GM23338 (cell line): Measurements from ENCODE around the gene SPDYA. TPM values are rescaled to one million over a fixed set of nuclear protein-coding genes. Genes with fewer than 3 reads are reported as not detected.

Experiments
- ATAC-seq: fragments of 200-7000 bp; cut with Tn5 transposase; 3 replicates; pipeline ENCODE4 v1.9.1; 2020
- DNase-seq: peaks from one replicate; pipeline ENCODE4 v3.0.0-alpha.2; 2015; ENCODE audit warnings: low spot score
- H2AFZ ChIP-seq: fragments of 200-600 bp; sonication (generic); 2 replicates; pipeline ENCODE4 v1.8.0; 2016; ENCODE audit warnings: antibody characterized with exemption, mild to moderate bottlenecking, moderate library complexity
- H3F3A ChIP-seq: fragments of 200-600 bp; sonication (generic); replicated peaks from 2 replicates; pipeline ENCODE4 v1.8.0; 2017; ENCODE audit warnings: antibody characterized with exemption, mixed run types, low read depth
- H3K27ac ChIP-seq: fragments of 200-600 bp; sonication (generic); 2 replicates; pipeline ENCODE4 v1.6.1; 2016; ENCODE audit warnings: low read depth
- H3K27me3 ChIP-seq: fragments of 200-600 bp; sonication (generic); 2 replicates; pipeline ENCODE4 v1.8.0; 2016; ENCODE audit warnings: mild to moderate bottlenecking, mixed run types, moderate library complexity; ENCODE audit not compliant: insufficient read depth
- H3K36me3 ChIP-seq: fragments of 200-600 bp; sonication (generic); 2 replicates; pipeline ENCODE4 v1.8.0; 2016; ENCODE audit warnings: mild to moderate bottlenecking; ENCODE audit not compliant: insufficient read depth
- H3K4me1 ChIP-seq: fragments of 200-600 bp; sonication (generic); 2 replicates; pipeline ENCODE4 v1.8.0; 2016; ENCODE audit warnings: mild to moderate bottlenecking, moderate library complexity; ENCODE audit not compliant: insufficient read depth
- H3K4me2 ChIP-seq: fragments of 200-600 bp; sonication (generic); 2 replicates; pipeline ENCODE4 v1.7.1; 2017; ENCODE audit warnings: mixed run types
- H3K4me3 ChIP-seq: fragments of 200-600 bp; sonication (generic); 2 replicates; pipeline ENCODE4 v1.6.1; 2016; ENCODE audit warnings: mixed run types
- H3K79me2 ChIP-seq: fragments of 200-600 bp; sonication (generic); replicated peaks from 2 replicates; pipeline ENCODE4 v1.8.0; 2017; ENCODE audit warnings: mild to moderate bottlenecking; ENCODE audit not compliant: insufficient read depth
- H3K9me2 ChIP-seq: fragments of 200-600 bp; sonication (generic); 2 replicates; pipeline ENCODE4 v1.8.0; 2017; ENCODE audit not compliant: insufficient read depth
- H4K20me1 ChIP-seq: fragments of 200-600 bp; sonication (generic); replicated peaks from 2 replicates; pipeline ENCODE4 v1.8.0; 2017; ENCODE audit warnings: mild to moderate bottlenecking; ENCODE audit not compliant: insufficient read depth
- H3K27ac Mint-ChIP-seq: 2 replicates; pipeline ENCODE4 v1.8.0; 2020; ENCODE audit warnings: inconsistent platforms, mild to moderate bottlenecking, moderate library complexity, mixed read lengths
- H3K27me3 Mint-ChIP-seq: 3 replicates; pipeline ENCODE4 v1.8.0; 2022; ENCODE audit warnings: low read depth, mild to moderate bottlenecking, moderate library complexity, mixed read lengths, inconsistent platforms; ENCODE audit not compliant: insufficient read depth, poor library complexity
- H3K36me3 Mint-ChIP-seq: 3 replicates; pipeline ENCODE4 v1.8.0; 2021; ENCODE audit warnings: low read depth, mild to moderate bottlenecking, inconsistent platforms, moderate library complexity, mixed read lengths
- H3K4me1 Mint-ChIP-seq: 3 replicates; pipeline ENCODE4 v1.8.0; 2020; ENCODE audit warnings: mild to moderate bottlenecking, inconsistent platforms, mixed read lengths
- H3K4me3 Mint-ChIP-seq: 3 replicates; pipeline ENCODE4 v1.8.0; 2021; ENCODE audit warnings: moderate library complexity, mild to moderate bottlenecking, inconsistent platforms, mixed read lengths
- H3K9me3 Mint-ChIP-seq: 3 replicates; pipeline ENCODE4 v1.8.0; 2020; ENCODE audit warnings: moderate library complexity, mild to moderate bottlenecking, inconsistent platforms, mixed read lengths
- CREB1 ChIP-seq: fragments of 250-450 bp; sonication (Bioruptor Pico); IDR thresholded peaks from 2 replicates; pipeline ENCODE4 v1.5.0; 2020; ENCODE audit warnings: low read depth, mild to moderate bottlenecking, moderate library complexity
- ETS1 ChIP-seq: IDR thresholded peaks from 2 replicates; pipeline ENCODE4 v1.6.1; 2016; ENCODE audit warnings: antibody characterized with exemption
- EZH2 ChIP-seq: fragments of 200-600 bp; sonication (generic); IDR thresholded peaks from one replicate; pipeline ENCODE4 v1.8.0; 2017; ENCODE audit warnings: antibody characterized with exemption, mild to moderate bottlenecking, low read depth; ENCODE audit not compliant: unreplicated experiment
- STAT1 ChIP-seq: IDR thresholded peaks from one replicate; pipeline ENCODE4 v1.6.1; 2016; ENCODE audit warnings: antibody characterized with exemption; ENCODE audit not compliant: unreplicated experiment
- ZNF114 ChIP-seq: fragments of 250-450 bp; sonication (Bioruptor Pico); IDR thresholded peaks from 2 replicates; pipeline ENCODE4 v1.5.0; 2020; ENCODE audit warnings: mild to moderate bottlenecking, moderate library complexity
- ZNF331 ChIP-seq: fragments of 250-450 bp; sonication (Bioruptor Pico); IDR thresholded peaks from 2 replicates; pipeline ENCODE4 v1.5.0; 2020; ENCODE audit warnings: low read depth, mild to moderate bottlenecking, moderate library complexity
- polyA plus RNA-seq: library from polyadenylated mRNA; unstranded; fragments of >200 nt; fragmentation: Nextera tagmentation; extraction: Ambion mirVana; gene quantifications from 2 replicates; pipeline ENCODE4 v1.2.1, GENCODE V29; 2016
- total RNA-seq: library from RNA; depleted of rRNA; stranded (reverse); fragments of >200 nt; shearing (Covaris generic); gene quantifications from 2 replicates; pipeline ENCODE4 v1.2.3, GENCODE V29; 2014
- TF ChIP-seq, protein P1 (sequence below): fragments of 250-450 bp; sonication (Bioruptor Pico); IDR thresholded peaks from 2 replicates; pipeline ENCODE4 v1.5.0; 2020; ENCODE audit warnings: mild to moderate bottlenecking, moderate library complexity

The SPDYA gene
- total and polyA plus RNA-seq, 2 experiments from 2014 or later = 0.42 to 4.0 TPM

DNA sequence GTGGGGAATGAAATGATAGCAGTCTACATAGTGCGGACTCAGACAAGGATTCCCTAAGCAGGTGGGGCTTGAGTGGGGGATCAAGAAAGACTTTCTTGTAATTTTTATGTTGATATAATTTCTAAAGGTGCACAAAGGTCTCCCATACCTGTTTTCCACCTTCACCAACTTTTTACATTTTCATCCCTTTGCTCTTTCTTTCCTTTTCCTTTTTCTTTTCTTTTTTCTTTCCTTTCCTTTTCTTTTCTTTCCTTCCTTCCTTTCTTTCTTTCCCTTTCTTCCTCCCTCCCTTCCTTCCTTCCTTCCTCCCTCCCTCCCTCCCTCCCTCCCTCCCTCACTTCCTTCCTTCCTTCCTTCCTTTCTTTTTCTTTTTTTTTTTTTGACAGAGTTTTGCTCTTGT is 69.6 kb downstream of the SPDYA start:
- Mint-ChIP-seq H3K4me1 (no peaks in the 10 kb centered on the region), H3K27me3 (peaks cover 9% of the 10 kb centered on the region), H3K36me3 (no peaks in the 10 kb centered on the region), H3K4me3 (no peak overlapping the region), H3K27ac (no peak overlapping the region), H3K9me3 (no peaks in the 10 kb centered on the region)
- no peaks in the 10 kb centered on the region for H3K4me1 ChIP-seq
- H2AFZ ChIP-seq = no peak overlapping the region
- H3K36me3 ChIP-seq = no peaks in the 10 kb centered on the region
- no peak for DNase-seq
- no peaks in the 10 kb centered on the region for H4K20me1 ChIP-seq
- H3K4me3 ChIP-seq = no peak overlapping the region
- no peak overlapping the region for H3K4me2 ChIP-seq
- no peaks in the 10 kb centered on the region for H3K27me3 ChIP-seq
- H3K9me2 ChIP-seq = no peaks in the 10 kb centered on the region
- TF ChIP-seq CREB1 = no peak
- no peak for TF ChIP-seq STAT1
- TF ChIP-seq, protein P1, sequence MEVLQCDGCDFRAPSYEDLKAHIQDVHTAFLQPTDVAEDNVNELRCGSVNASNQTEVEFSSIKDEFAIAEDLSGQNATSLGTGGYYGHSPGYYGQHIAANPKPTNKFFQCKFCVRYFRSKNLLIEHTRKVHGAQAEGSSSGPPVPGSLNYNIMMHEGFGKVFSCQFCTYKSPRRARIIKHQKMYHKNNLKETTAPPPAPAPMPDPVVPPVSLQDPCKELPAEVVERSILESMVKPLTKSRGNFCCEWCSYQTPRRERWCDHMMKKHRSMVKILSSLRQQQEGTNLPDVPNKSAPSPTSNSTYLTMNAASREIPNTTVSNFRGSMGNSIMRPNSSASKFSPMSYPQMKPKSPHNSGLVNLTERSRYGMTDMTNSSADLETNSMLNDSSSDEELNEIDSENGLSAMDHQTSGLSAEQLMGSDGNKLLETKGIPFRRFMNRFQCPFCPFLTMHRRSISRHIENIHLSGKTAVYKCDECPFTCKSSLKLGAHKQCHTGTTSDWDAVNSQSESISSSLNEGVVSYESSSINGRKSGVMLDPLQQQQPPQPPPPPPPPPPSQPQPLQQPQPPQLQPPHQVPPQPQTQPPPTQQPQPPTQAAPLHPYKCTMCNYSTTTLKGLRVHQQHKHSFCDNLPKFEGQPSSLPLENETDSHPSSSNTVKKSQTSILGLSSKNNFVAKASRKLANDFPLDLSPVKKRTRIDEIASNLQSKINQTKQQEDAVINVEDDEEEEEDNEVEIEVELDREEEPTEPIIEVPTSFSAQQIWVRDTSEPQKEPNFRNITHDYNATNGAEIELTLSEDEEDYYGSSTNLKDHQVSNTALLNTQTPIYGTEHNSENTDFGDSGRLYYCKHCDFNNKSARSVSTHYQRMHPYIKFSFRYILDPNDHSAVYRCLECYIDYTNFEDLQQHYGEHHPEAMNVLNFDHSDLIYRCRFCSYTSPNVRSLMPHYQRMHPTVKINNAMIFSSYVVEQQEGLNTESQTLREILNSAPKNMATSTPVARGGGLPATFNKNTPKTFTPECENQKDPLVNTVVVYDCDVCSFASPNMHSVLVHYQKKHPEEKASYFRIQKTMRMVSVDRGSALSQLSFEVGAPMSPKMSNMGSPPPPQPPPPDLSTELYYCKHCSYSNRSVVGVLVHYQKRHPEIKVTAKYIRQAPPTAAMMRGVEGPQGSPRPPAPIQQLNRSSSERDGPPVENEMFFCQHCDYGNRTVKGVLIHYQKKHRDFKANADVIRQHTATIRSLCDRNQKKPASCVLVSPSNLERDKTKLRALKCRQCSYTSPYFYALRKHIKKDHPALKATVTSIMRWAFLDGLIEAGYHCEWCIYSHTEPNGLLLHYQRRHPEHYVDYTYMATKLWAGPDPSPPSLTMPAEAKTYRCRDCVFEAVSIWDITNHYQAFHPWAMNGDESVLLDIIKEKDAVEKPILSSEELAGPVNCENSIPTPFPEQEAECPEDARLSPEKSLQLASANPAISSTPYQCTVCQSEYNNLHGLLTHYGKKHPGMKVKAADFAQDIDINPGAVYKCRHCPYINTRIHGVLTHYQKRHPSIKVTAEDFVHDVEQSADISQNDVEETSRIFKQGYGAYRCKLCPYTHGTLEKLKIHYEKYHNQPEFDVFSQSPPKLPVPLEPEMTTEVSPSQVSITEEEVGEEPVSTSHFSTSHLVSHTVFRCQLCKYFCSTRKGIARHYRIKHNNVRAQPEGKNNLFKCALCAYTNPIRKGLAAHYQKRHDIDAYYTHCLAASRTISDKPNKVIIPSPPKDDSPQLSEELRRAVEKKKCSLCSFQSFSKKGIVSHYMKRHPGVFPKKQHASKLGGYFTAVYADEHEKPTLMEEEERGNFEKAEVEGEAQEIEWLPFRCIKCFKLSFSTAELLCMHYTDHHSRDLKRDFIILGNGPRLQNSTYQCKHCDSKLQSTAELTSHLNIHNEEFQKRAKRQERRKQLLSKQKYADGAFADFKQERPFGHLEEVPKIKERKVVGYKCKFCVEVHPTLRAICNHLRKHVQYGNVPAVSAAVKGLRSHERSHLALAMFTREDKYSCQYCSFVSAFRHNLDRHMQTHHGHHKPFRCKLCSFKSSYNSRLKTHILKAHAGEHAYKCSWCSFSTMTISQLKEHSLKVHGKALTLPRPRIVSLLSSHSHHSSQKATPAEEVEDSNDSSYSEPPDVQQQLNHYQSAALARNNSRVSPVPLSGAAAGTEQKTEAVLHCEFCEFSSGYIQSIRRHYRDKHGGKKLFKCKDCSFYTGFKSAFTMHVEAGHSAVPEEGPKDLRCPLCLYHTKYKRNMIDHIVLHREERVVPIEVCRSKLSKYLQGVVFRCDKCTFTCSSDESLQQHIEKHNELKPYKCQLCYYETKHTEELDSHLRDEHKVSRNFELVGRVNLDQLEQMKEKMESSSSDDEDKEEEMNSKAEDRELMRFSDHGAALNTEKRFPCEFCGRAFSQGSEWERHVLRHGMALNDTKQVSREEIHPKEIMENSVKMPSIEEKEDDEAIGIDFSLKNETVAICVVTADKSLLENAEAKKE = no peak
- TF ChIP-seq ZNF114 (CRISPR knock-in tag) = no peak
- no peak for TF ChIP-seq ZNF331 (CRISPR knock-in tag)
- H3K79me2 ChIP-seq = no peaks in the 10 kb centered on the region
- ATAC-seq = no peak
- H3F3A ChIP-seq = no peaks in the 10 kb centered on the region
- no peak overlapping the region for H3K27ac ChIP-seq

GRCh38 chr2:28893488-28893887 is 82.9 kb downstream of the SPDYA start:
- H3K9me3 Mint-ChIP-seq = peaks cover 4% of the 10 kb centered on the region; the same call in 1 of the 3 replicates
- Histone ChIP-seq H3F3A (no peaks in the 10 kb centered on the region), H3K27me3 (no peaks in the 10 kb centered on the region), H3K9me2 (no peaks in the 10 kb centered on the region), H4K20me1 (peaks cover 33% of the 10 kb centered on the region), H3K79me2 (peaks cover 40% of the 10 kb centered on the region), H3K4me2 (no peak overlapping the region), H3K4me3 (no peak overlapping the region), H2AFZ (no peak overlapping the region), H3K4me1 (peaks cover 24% of the 10 kb centered on the region), H3K27ac (no peak overlapping the region), H3K36me3 (no peaks in the 10 kb centered on the region)
- H3K4me1 Mint-ChIP-seq = peaks cover 15% of the 10 kb centered on the region
- DNase-seq (no peak), ATAC-seq (no peak)
- peaks cover 1% of the 10 kb centered on the region for H3K27me3 Mint-ChIP-seq
- H3K4me3 Mint-ChIP-seq = no peak overlapping the region
- H3K27ac Mint-ChIP-seq = no peak overlapping the region
- no peak for TF ChIP-seq EZH2
- no peak for TF ChIP-seq ETS1
- TF ChIP-seq ZNF331 (CRISPR knock-in tag) = no peak
- H3K36me3 Mint-ChIP-seq = peaks cover 12% of the 10 kb centered on the region
